GM06990 (cell line): ENCODE results near the gene BRINP1.

Experiments
- DNase-seq: peaks from one replicate; pipeline ENCODE4 v3.0.0-alpha.2; 2011; ENCODE audit not compliant: insufficient read length; ENCODE audit errors: extremely low read depth
- H3K27me3 ChIP-seq: replicated peaks from 2 replicates; pipeline ENCODE4 v1.6.0; 2011; ENCODE audit warnings: low read length; ENCODE audit not compliant: control insufficient read depth, insufficient read depth
- H3K36me3 ChIP-seq: 2 replicates; pipeline ENCODE4 v1.5.1; 2011; ENCODE audit warnings: low read length; ENCODE audit not compliant: control insufficient read depth, insufficient read depth
- H3K4me3 ChIP-seq: replicated peaks from 2 replicates; pipeline ENCODE4 v1.5.1; 2011; ENCODE audit warnings: low read depth, mild to moderate bottlenecking, control low read depth, low read length
- TF ChIP-seq, protein P1 (sequence below): IDR thresholded peaks from 2 replicates; pipeline ENCODE4 v1.5.1; 2011; ENCODE audit warnings: low read length, control low read depth, mild to moderate bottlenecking, inconsistent platforms; ENCODE audit not compliant: insufficient read depth, poor library complexity, severe bottlenecking

BRINP1 gene

DNA sequence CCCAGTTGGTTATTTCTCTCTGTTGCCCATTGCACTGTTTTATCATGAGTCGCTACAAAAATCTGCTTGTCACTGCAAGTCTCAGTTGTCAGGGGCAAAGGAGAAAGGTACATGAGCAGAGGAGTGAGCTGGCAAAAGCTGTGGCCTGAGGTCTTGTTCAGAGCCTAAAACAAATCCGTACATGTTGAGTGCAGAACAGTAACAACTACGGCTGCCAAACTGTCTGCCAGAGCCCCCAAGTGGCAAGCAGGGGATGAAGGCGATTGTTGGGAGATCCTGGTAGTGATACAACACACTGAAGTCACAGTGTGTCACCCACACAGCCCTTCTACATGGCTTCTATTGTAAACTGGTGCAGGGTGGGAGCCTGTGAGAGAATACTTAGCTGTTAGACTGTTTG is 50.9 kb downstream of the BRINP1 start:
- no peak for DNase-seq
- Histone ChIP-seq H3K4me3 (no peak overlapping the region), H3K36me3 (no peaks in the 10 kb centered on the region), H3K27me3 (no peaks in the 10 kb centered on the region)
- TF ChIP-seq, protein P1, sequence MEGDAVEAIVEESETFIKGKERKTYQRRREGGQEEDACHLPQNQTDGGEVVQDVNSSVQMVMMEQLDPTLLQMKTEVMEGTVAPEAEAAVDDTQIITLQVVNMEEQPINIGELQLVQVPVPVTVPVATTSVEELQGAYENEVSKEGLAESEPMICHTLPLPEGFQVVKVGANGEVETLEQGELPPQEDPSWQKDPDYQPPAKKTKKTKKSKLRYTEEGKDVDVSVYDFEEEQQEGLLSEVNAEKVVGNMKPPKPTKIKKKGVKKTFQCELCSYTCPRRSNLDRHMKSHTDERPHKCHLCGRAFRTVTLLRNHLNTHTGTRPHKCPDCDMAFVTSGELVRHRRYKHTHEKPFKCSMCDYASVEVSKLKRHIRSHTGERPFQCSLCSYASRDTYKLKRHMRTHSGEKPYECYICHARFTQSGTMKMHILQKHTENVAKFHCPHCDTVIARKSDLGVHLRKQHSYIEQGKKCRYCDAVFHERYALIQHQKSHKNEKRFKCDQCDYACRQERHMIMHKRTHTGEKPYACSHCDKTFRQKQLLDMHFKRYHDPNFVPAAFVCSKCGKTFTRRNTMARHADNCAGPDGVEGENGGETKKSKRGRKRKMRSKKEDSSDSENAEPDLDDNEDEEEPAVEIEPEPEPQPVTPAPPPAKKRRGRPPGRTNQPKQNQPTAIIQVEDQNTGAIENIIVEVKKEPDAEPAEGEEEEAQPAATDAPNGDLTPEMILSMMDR = no peak

DNA sequence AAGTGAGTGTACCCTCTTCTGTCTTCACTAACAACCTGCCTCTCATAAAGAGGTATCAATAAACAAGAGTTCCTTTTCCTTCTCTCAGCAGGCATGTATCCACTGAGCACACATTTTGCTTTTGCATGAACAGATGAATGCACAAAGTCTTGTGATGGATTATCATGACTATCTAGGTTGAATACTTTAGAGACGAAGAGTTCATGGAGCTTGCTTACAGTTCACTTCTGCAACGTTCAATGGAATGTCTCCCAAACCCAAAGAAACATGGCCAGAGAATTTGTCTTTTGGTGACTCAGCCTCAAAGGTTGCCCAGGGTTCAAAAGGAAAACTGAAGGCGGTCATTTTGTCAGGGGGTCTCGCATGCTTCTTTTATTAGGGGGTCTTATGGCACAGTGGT is 55.4 kb downstream of the BRINP1 start:
- no peak for DNase-seq

DNA sequence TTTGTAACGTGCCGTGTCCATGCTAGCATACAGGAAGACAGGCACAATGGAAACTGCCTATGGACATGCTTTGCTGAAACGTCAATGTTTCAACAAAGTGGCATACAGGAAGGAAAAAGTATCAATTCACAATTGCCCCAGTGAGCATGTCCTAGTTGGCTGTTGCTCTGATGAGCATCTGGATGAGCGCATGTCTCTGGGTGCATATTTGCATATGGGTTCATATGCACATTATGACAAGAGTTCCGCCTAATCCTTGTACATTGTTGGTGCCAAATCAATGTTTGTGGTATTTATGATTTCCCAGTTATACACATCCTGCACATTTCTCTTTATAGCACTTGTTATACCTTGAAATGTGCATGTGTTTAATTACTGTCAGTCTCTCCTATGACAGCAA is 58.5 kb downstream of the BRINP1 start:
- Histone ChIP-seq H3K4me3 (no peak overlapping the region), H3K36me3 (no peaks in the 10 kb centered on the region), H3K27me3 (no peaks in the 10 kb centered on the region)
- no peak for DNase-seq
- TF ChIP-seq, protein P1 = no peak

More for the DNA sequence above, 55.4 kb downstream of the BRINP1 start:
- H3K36me3 ChIP-seq = no peaks in the 10 kb centered on the region
- no peaks in the 10 kb centered on the region for H3K27me3 ChIP-seq
- H3K4me3 ChIP-seq = no peak overlapping the region
- TF ChIP-seq, protein P1 = no peak

DNA sequence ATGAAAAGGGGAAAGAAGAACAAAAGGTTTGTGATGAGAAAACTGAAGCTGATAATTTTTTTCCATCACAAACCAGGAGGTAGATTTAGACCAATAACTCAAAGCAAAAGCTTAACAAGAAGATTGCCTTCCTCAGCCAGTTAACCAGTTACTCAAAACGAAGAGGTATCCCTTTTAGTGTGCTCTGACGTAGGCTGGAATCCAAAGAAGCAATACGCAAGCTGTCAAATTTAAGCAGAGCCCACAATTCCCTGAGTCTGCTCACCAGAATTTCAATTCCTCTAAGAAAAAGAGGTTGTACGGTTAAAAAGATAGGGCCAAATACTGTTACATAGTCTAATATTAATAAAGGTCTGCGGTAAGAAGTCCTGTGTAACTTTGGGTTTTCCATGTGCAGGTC is 61.8 kb downstream of the BRINP1 start:
- no peak for DNase-seq
- no peaks in the 10 kb centered on the region for H3K27me3 ChIP-seq
- no peaks in the 10 kb centered on the region for H3K36me3 ChIP-seq
- no peak overlapping the region for H3K4me3 ChIP-seq
- TF ChIP-seq, protein P1 = no peak

DNA sequence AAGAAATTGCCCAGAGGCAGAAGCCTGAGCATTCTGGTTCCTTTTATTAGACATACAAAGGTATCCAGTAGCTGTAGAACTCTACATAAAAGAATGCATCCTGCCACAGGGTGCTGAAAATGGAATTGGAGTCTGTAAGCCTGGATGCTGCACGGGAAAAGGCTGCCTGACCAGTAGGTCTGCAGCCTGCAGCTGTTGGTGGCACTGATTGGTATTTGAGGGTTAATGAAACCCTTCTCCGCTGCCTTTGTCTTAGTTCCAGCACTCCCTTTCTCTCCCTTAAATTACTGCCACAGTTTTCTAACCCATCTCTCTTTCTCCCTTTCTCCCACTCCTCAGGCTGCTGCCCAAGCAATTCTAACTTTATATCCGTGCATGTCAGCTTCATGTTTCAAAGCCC is 64.7 kb downstream of the BRINP1 start:
- H3K4me3 ChIP-seq = no peak overlapping the region
- no peaks in the 10 kb centered on the region for H3K36me3 ChIP-seq
- no peaks in the 10 kb centered on the region for H3K27me3 ChIP-seq
- DNase-seq = no peak
- TF ChIP-seq, protein P1 = no peak

DNA sequence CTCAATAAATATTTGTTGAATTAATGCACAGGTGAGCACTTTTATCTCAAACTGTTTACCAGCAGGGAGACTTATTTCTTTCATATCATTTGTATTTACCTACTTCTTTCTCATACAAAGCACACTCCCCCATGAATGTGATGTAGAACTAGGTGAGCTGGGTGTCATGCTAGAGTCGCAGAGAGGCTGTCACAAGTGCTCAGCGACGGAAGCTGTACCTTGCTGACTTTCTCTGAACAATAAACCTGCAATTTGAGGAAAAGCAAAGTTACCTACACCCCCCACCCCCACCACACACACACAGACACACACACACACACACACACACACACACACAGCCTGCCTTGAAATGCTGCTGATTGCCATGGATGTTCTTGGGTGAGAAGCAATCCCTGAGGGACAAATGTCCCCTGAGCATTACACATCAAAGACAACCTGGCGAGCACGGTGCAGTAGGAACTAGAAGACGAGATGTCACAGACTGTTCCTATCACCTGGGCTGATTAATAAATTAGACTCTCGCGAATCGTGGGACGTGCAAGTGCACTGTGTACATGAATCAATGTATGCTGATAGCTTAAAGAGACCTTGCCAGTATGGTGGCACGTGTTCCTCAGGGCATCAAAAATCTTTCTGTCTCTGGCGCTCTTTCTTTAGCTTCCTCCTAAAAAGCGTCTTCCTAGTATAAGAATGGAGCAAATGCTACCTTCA is 66.1 kb downstream of the BRINP1 start:
- no peak overlapping the region for H3K4me3 ChIP-seq
- DNase-seq = no peak
- TF ChIP-seq, protein P1 = no peak
- H3K27me3 ChIP-seq = no peaks in the 10 kb centered on the region
- H3K36me3 ChIP-seq = no peaks in the 10 kb centered on the region
